Activated naive CD8-positive, alpha-beta T cell treated with anti-CD3 and anti-CD28 coated beads, Interleukin-2, amount 10 ng/mL, durations not matched to agents 7 days and 5 days (primary cell): ENCODE data around the gene CAPZB. TPM values are rescaled to one million over a fixed set of nuclear protein-coding genes. Genes with fewer than 3 reads are reported as not detected.
A peak's percentile ranks its signal among the peaks of the same experiment; 100 is the strongest.
"Not testable (repeated sequence)": the region's sequence is repeated elsewhere in the genome, so short reads cannot be mapped to it uniquely, and the experiment has no call there.

Source experiments
- ATAC-seq: fragments of 150-1000 bp; cut with Tn5 transposase; one replicate; pipeline ENCODE4 v1.10.0; 2021; ENCODE audit warnings: low read depth, moderate library complexity
- POLR2A ChIA-PET: fragments of 350-600 bp; sonication (Branson Sonifier 250); formaldehyde crosslinking; loops from one replicate; lab custom pipeline; 2021; ENCODE audit warnings: antibody characterized with exemption; lab: Charles Lee
- DNase-seq: peaks from one replicate; pipeline ENCODE4 v3.0.0; 2021
- H3K27ac Mint-ChIP-seq: one replicate; pipeline ENCODE4 v1.8.0; 2022; ENCODE audit warnings: mild to moderate bottlenecking, mixed read lengths
- H3K27me3 Mint-ChIP-seq: one replicate; pipeline ENCODE4 v1.8.0; 2022; ENCODE audit warnings: mild to moderate bottlenecking, moderate library complexity, mixed read lengths
- H3K36me3 Mint-ChIP-seq: one replicate; pipeline ENCODE4 v1.8.0; 2021; ENCODE audit warnings: mild to moderate bottlenecking, mixed read lengths
- H3K4me1 Mint-ChIP-seq: one replicate; pipeline ENCODE4 v1.8.0; 2021; ENCODE audit warnings: mixed read lengths
- H3K4me3 Mint-ChIP-seq: one replicate; pipeline ENCODE4 v1.8.0; 2022; ENCODE audit warnings: mild to moderate bottlenecking, moderate library complexity, mixed read lengths
- H3K9me3 Mint-ChIP-seq: one replicate; pipeline ENCODE4 v1.8.0; 2021; ENCODE audit warnings: mixed read lengths
- total RNA-seq, 2 experiments: library from RNA; stranded (reverse); gene quantifications; one replicate each; pipeline ENCODE4 v1.2.3, GENCODE V29; 2021

Gene CAPZB
- total RNA-seq, 2 experiments from 2014 or later, result 395 to 412 TPM

- POLR2A ChIA-PET, result interaction anchor here (1.0 kb wide), 1 partner anchor 17 kb away, joined by 3 read pairs; no protein-coding TSS in a partner anchor
- Mint-ChIP-seq H3K9me3 (no peaks in the 10 kb centered on the region), H3K4me3 (peak overlapping the region; percentile 51), H3K36me3 (no peaks in the 10 kb centered on the region), H3K4me1 (peaks cover 39% of the 10 kb centered on the region), H3K27me3 (no peaks in the 10 kb centered on the region), H3K27ac (peak overlapping the region; percentile 5)
- ATAC-seq (no peak), DNase-seq (peak; percentile 31)
Observed at GRCh38 chr1:19312782-19313635, 172.3 kb downstream of the CAPZB start.

- peaks cover 39% of the 10 kb centered on the region for H3K4me1 Mint-ChIP-seq
Observed at GRCh38 chr1:19311931-19312781, 173.2 kb downstream of the CAPZB start, which contains the start of the genes AKR7A2 and SLC66A1. Gene AKR7A2 (minus strand): TSS chr1:19312144. CDS start chr1:19312124, 20 bp downstream. Gene SLC66A1 (plus strand): TSS chr1:19312326. CDS start chr1:19317678, 5,352 bp downstream.

GRCh38 chr1:19311503-19311930, 173.8 kb downstream of the CAPZB start:
- POLR2A ChIA-PET, result interaction anchor here (0.8 kb wide), 1 partner anchor 101 kb away, joined by 3 read pairs; the partner anchor contains the start of gene UBR4
- no peak for DNase-seq
- ATAC-seq, result peak; percentile 28
- Mint-ChIP-seq H3K4me3 (peak overlapping the region; percentile 95), H3K27me3 (no peaks in the 10 kb centered on the region), H3K4me1 (peaks cover 38% of the 10 kb centered on the region), H3K9me3 (no peaks in the 10 kb centered on the region), H3K36me3 (peaks cover 8% of the 10 kb centered on the region), H3K27ac (peak overlapping the region; percentile 83)

More at GRCh38 chr1:19311931-19312781, 173.2 kb downstream of the CAPZB start, which contains the start of the genes AKR7A2 and SLC66A1:
- H3K4me3 Mint-ChIP-seq, result peak within 1 kb of the TSS; percentile 95
- H3K27ac Mint-ChIP-seq, result peak within 1 kb of the TSS; percentile 83
- H3K27me3 Mint-ChIP-seq, result no peaks in the 10 kb centered on the region
- DNase-seq (peak; percentile 96), ATAC-seq (peak; percentile 94)
- H3K36me3 Mint-ChIP-seq, result peaks cover 5% of the 10 kb centered on the region
- no peaks in the 10 kb centered on the region for H3K9me3 Mint-ChIP-seq
- POLR2A ChIA-PET, result interaction anchor here (0.8 to 1.0 kb wide), 2 partner anchors 18 to 102 kb away, joined by 3 read pairs; partner anchors contain the start of gene UBR4

GRCh38 chr1:19310720-19311502, 174.4 kb downstream of the CAPZB start:
- Mint-ChIP-seq H3K36me3 (peaks cover 8% of the 10 kb centered on the region), H3K4me1 (peaks cover 33% of the 10 kb centered on the region), H3K27me3 (no peaks in the 10 kb centered on the region), H3K4me3 (peak overlapping the region; percentile 95), H3K27ac (peak overlapping the region; percentile 83), H3K9me3 (no peaks in the 10 kb centered on the region)
- POLR2A ChIA-PET, result interaction anchor here (0.8 kb wide), 1 partner anchor 100 kb away, joined by 3 read pairs; the partner anchor contains the start of gene UBR4
- DNase-seq, result no peak
- ATAC-seq, result no peak

GRCh38 chr1:19310061-19310460, 175.3 kb downstream of the CAPZB start:
- Mint-ChIP-seq H3K9me3 (no peaks in the 10 kb centered on the region), H3K36me3 (peaks cover 11% of the 10 kb centered on the region), H3K4me3 (no peak overlapping the region), H3K4me1 (peaks cover 26% of the 10 kb centered on the region), H3K27me3 (no peaks in the 10 kb centered on the region), H3K27ac (no peak overlapping the region)
- ATAC-seq (no peak), DNase-seq (no peak)
- POLR2A ChIA-PET, result no interaction called here

DNA sequence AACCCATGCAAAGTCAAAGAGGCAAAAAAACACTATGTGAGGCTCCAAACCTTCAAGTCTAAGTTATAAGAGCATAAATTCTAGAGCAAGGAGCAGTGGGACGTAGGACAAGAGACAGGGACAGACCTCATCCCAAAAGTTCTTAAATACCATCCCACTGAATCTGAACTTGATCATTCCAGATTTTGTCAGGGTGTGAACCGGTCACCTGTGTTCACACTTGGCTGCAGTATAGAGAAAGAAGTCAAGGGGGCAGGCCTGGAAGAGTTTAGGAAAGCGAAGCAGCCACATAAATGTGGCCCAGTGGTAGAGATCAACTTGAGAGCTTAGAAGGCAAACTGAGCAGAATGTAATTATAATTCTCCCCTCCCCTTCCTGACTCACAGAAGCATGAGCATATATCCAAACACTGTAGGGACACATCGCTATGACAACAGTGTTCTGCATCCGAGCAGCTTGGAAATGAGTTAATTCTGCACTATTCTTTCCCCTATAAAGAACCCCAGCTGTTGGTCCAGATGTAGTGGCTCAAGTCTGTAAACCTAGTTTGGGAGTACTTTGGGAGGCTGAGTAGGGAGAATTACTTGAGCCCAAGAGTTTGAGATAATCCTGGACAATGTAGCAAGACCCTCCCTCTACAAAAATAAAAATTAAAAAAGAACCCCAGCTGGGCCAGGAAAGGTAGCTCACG, 176.1 kb downstream of the CAPZB start:
- peaks cover 14% of the 10 kb centered on the region for H3K36me3 Mint-ChIP-seq
- H3K27ac Mint-ChIP-seq, result peak overlapping the region; percentile 26
- ATAC-seq (no peak), DNase-seq (no peak)
- H3K4me3 Mint-ChIP-seq, result no peak overlapping the region
- H3K4me1 Mint-ChIP-seq, result peaks cover 22% of the 10 kb centered on the region
- H3K27me3 Mint-ChIP-seq, result no peaks in the 10 kb centered on the region
- H3K9me3 Mint-ChIP-seq, result no peaks in the 10 kb centered on the region
- POLR2A ChIA-PET, result no interaction called here

DNA sequence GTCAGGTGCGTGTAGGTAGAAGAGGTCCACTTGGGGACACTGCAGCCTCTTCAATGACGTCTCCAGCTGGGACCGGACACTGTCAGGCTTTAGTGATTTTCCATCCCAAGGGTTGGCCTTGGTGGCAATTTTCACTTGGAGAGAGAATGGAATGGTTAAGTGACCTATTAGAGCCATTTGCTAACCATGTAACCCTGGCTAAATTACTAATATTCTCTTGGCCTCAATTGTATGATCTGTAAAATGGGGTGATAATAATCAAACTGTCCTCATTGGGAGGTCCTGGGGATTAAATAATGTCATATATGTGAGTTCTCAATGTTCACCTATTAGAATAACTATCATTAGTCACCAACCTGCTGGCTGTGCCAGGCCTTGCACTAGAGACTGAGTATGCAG, 176.8 kb downstream of the CAPZB start:
- H3K36me3 Mint-ChIP-seq, result peaks cover 19% of the 10 kb centered on the region
- ATAC-seq, result no peak
- peaks cover 19% of the 10 kb centered on the region for H3K4me1 Mint-ChIP-seq
- DNase-seq, result no peak
- POLR2A ChIA-PET, result no interaction called here
- no peaks in the 10 kb centered on the region for H3K9me3 Mint-ChIP-seq
- no peak overlapping the region for H3K27ac Mint-ChIP-seq
- H3K27me3 Mint-ChIP-seq, result no peaks in the 10 kb centered on the region
- H3K4me3 Mint-ChIP-seq, result no peak overlapping the region

DNA sequence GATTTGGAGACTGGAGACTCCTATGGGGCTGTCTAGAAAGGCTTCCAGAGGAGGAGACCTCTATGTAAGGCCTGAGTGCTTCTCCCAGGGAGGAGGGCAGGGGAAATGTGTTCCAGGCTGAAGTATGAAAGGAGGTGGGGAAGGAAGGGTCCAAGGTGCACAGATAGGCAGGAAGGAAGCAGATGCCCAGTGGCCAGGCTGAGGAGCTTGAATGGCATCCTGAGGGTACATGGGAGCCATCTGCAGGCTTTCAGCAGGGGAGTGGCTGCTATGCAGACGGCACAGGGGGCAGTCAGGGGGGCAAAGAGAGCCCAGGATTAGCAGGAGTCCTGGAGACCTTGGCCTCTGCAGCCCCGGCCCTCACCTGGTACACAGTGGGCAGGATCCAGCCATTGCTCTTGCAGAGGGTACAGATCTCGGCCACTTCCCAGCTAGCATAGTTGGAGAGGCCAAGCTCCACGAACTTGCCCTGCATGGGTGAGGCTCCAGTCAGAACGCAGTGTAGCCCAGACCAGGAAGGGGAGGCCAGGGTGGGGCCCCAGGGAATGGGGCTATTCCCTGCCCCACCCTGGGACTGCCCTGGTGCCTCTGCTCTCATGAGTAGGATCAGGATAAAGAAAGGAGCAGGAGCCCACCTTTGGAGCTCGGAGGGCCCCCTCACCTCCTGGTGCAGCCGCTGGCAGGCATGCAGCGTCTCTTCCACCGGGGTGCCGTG, 177.4 kb downstream of the CAPZB start:
- DNase-seq, result no peak
- Mint-ChIP-seq H3K4me3 (no peak overlapping the region), H3K27me3 (no peaks in the 10 kb centered on the region), H3K9me3 (no peaks in the 10 kb centered on the region), H3K27ac (no peak overlapping the region), H3K36me3 (peaks cover 22% of the 10 kb centered on the region), H3K4me1 (peaks cover 14% of the 10 kb centered on the region)
- ATAC-seq, result no peak
- POLR2A ChIA-PET, result no interaction called here

GRCh38 chr1:19306941-19307340, 178.4 kb downstream of the CAPZB start:
- no peak overlapping the region for H3K27ac Mint-ChIP-seq
- no peak for ATAC-seq

GRCh38 chr1:19305880-19306279, 179.5 kb downstream of the CAPZB start:
- Mint-ChIP-seq H3K4me3 (no peak overlapping the region), H3K36me3 (peaks cover 25% of the 10 kb centered on the region), H3K4me1 (peaks cover 6% of the 10 kb centered on the region), H3K27ac (no peak overlapping the region), H3K27me3 (no peaks in the 10 kb centered on the region), H3K9me3 (no peaks in the 10 kb centered on the region)
- POLR2A ChIA-PET, result interaction anchor here (0.6 kb wide), 1 partner anchor 61 kb away, joined by 4 read pairs; no protein-coding TSS in a partner anchor
- ATAC-seq (no peak), DNase-seq (no peak)

More at GRCh38 chr1:19306941-19307340, 178.4 kb downstream of the CAPZB start:
- Mint-ChIP-seq H3K9me3 (no peaks in the 10 kb centered on the region), H3K27me3 (no peaks in the 10 kb centered on the region), H3K4me3 (no peak overlapping the region), H3K4me1 (peaks cover 12% of the 10 kb centered on the region), H3K36me3 (peaks cover 25% of the 10 kb centered on the region)
- no peak for DNase-seq
- POLR2A ChIA-PET, result no interaction called here

- ATAC-seq, H3K4me3 Mint-ChIP-seq, H3K4me1 Mint-ChIP-seq, DNase-seq, H3K27ac Mint-ChIP-seq, POLR2A ChIA-PET, H3K9me3 Mint-ChIP-seq, H3K27me3 Mint-ChIP-seq: not testable (repeated sequence)
- H3K36me3 Mint-ChIP-seq, result peaks cover 28% of the 10 kb centered on the region
Observed at GRCh38 chr1:19304081-19304480, 181.3 kb downstream of the CAPZB start.
